HCT116 (cell line): ENCODE measurements around the gene ATXN1. TPM values are rescaled to one million over a fixed set of nuclear protein-coding genes. Genes with fewer than 3 reads are reported as not detected.

Experiments
- ATAC-seq: fragments of 200-7000 bp; cut with Tn5 transposase; 2 replicates; pipeline ENCODE4 v1.9.1; 2020; ENCODE audit warnings: mild to moderate bottlenecking, moderate library complexity
- BruUV-seq: library from RNA; stranded (reverse); fragments of 400-500 nt; replicated peaks from 2 replicates; lab custom pipeline; 2021; lab: Mats Ljungman, UMichigan
- CTCF ChIA-PET: fragments of 300-600 bp; sonication (Branson Sonifier 250); formaldehyde crosslinking; loops from one replicate; lab custom pipeline; 2021; ENCODE audit warnings: antibody characterized with exemption; lab: Charles Lee
- POLR2A ChIA-PET: fragments of 300-600, 350-600 bp; sonication (Branson Sonifier 250); formaldehyde crosslinking; loops from one replicate; lab custom pipeline; 2021; ENCODE audit warnings: antibody characterized with exemption; lab: Charles Lee
- RAD21 ChIA-PET, 2 experiments: fragments of 300-600 bp; sonication (Branson Sonifier 250); formaldehyde crosslinking; loops; one replicate each; lab custom pipeline; 2023; ENCODE audit warnings: low total read pairs in 2 of 2; ENCODE audit not compliant: uncharacterized antibody in 2 of 2, unreplicated experiment in 2 of 2, low non-redundant PET in 1 of 2; lab: Charles Lee
- DNase-seq: peaks from one replicate; pipeline ENCODE4 v3.0.0-alpha.2; 2010; ENCODE audit warnings: low read depth, low spot score
- H2AFZ ChIP-seq: fragments of 200-600 bp; shearing (Covaris generic), sonication (generic); 2 replicates; pipeline ENCODE4 v1.6.1; 2017; ENCODE audit warnings: low read depth, mixed run types, mixed read lengths, antibody characterized with exemption, low read length; ENCODE audit not compliant: poor library complexity, severe bottlenecking
- H3K27ac ChIP-seq: 2 replicates; pipeline ENCODE4 v1.5.1; 2012; ENCODE audit warnings: low read depth, low read length
- H3K27me3 ChIP-seq: fragments of 200-600 bp; sonication (generic); 2 replicates; pipeline ENCODE4 v1.6.1; 2016; ENCODE audit warnings: mixed run types, low read length, mixed read lengths; ENCODE audit not compliant: insufficient read depth
- H3K36me3 ChIP-seq, 2 experiments: fragments of 200-500 bp in 1 of 2; fragments of 200-600 bp in 1 of 2; sonication (Bioruptor generic) in 1 of 2; sonication (generic) in 1 of 2; 2 replicates each; pipeline versions ENCODE4 v1.5.1 to v1.6.1; 2014 to 2016; ENCODE audit warnings: low read length in 2 of 2, inconsistent platforms in 1 of 2, mixed read lengths in 1 of 2, mixed run types in 1 of 2; ENCODE audit not compliant: insufficient read depth in 2 of 2, control insufficient read depth in 1 of 2
- H3K4me1 ChIP-seq, 2 experiments: fragments of 200-600 bp in 1 of 2; sonication (generic) in 1 of 2; 2 replicates each; pipeline versions ENCODE4 v1.5.1 to v1.6.1; 2012 to 2017; ENCODE audit warnings: low read length in 2 of 2, inconsistent platforms in 1 of 2, mild to moderate bottlenecking in 1 of 2, mixed read lengths in 1 of 2, mixed run types in 1 of 2, moderate library complexity in 1 of 2; ENCODE audit not compliant: insufficient read depth in 2 of 2, control insufficient read depth in 1 of 2
- H3K4me2 ChIP-seq: fragments of 200-600 bp; sonication (generic); 2 replicates; pipeline ENCODE4 v1.6.1; 2017; ENCODE audit warnings: mixed run types, low read length, mixed read lengths
- H3K4me3 ChIP-seq, 2 experiments: fragments of 200-600 bp in 1 of 2; sonication (generic) in 1 of 2; replicated peaks in 1 of 2; 2 replicates each; pipeline ENCODE4 v1.5.1; 2011 to 2016; ENCODE audit warnings: low read length in 2 of 2, control low read depth in 1 of 2, low read depth in 1 of 2, mild to moderate bottlenecking in 1 of 2, mixed read lengths in 1 of 2, mixed run types in 1 of 2
- H3K79me2 ChIP-seq: fragments of 200-600 bp; sonication (generic); 2 replicates; pipeline ENCODE4 v1.6.1; 2017; ENCODE audit warnings: mild to moderate bottlenecking, mixed run types, low read length, moderate library complexity, mixed read lengths; ENCODE audit not compliant: insufficient read depth
- H3K9ac ChIP-seq: fragments of 200-600 bp; sonication (generic); 2 replicates; pipeline ENCODE4 v1.6.1; 2016; ENCODE audit warnings: low read length, mixed read lengths
- H3K9me2 ChIP-seq: fragments of 200-600 bp; sonication (generic), shearing (Covaris generic); 2 replicates; pipeline ENCODE4 v1.6.1; 2017; ENCODE audit warnings: mixed run types, mild to moderate bottlenecking, moderate library complexity; ENCODE audit not compliant: insufficient read depth
- H3K9me3 ChIP-seq, 2 experiments: fragments of 200-500 bp in 1 of 2; fragments of 200-600 bp in 1 of 2; sonication (Bioruptor generic) in 1 of 2; sonication (generic) in 1 of 2; 2 replicates each; pipeline ENCODE4 v1.6.1; 2014 to 2017; ENCODE audit warnings: low read length in 2 of 2, mixed read lengths in 2 of 2, inconsistent platforms in 1 of 2, low read depth in 1 of 2, mild to moderate bottlenecking in 1 of 2, mixed run types in 1 of 2, moderate library complexity in 1 of 2; ENCODE audit not compliant: control insufficient read depth in 1 of 2, insufficient read depth in 1 of 2
- H4K20me1 ChIP-seq: fragments of 200-600 bp; sonication (generic), shearing (Covaris generic); 2 replicates; pipeline ENCODE4 v1.6.1; 2017; ENCODE audit warnings: mixed run types, mild to moderate bottlenecking, moderate library complexity; ENCODE audit not compliant: insufficient read depth
- EGR1 ChIP-seq: IDR thresholded peaks from 2 replicates; pipeline ENCODE4 v1.6.1; 2012; ENCODE audit warnings: low read depth
- ELF1 ChIP-seq: IDR thresholded peaks from 2 replicates; pipeline ENCODE4 v1.6.1; 2012; ENCODE audit warnings: low read depth, borderline replicate concordance
- EZH2 ChIP-seq: fragments of 200-600 bp; sonication (generic); IDR thresholded peaks from 2 replicates; pipeline ENCODE4 v1.6.1; 2017; ENCODE audit warnings: antibody characterized with exemption, mixed run types
- EZH2phosphoT487 ChIP-seq: fragments of 200-600 bp; IDR thresholded peaks from 2 replicates; pipeline ENCODE4 v1.6.1; 2018; ENCODE audit warnings: antibody characterized with exemption, borderline replicate concordance
- FOSL1 ChIP-seq: IDR thresholded peaks from 2 replicates; pipeline ENCODE4 v1.6.1; 2012; ENCODE audit warnings: low read depth
- JUND ChIP-seq: IDR thresholded peaks from 2 replicates; pipeline ENCODE4 v1.6.1; 2012
- POLR2A ChIP-seq: IDR thresholded peaks from 2 replicates; pipeline ENCODE4 v1.7.0; 2011; ENCODE audit warnings: borderline replicate concordance; ENCODE audit not compliant: insufficient read depth, insufficient read length; ENCODE audit errors: extremely low read depth
- RAD21 ChIP-seq: IDR thresholded peaks from 2 replicates; pipeline ENCODE4 v1.6.1; 2012; ENCODE audit warnings: low read depth, mild to moderate bottlenecking
- SIN3A ChIP-seq: IDR thresholded peaks from 2 replicates; pipeline ENCODE4 v1.6.1; 2012; ENCODE audit warnings: low read depth
- SRF ChIP-seq: IDR thresholded peaks from 2 replicates; pipeline ENCODE4 v1.6.1; 2012; ENCODE audit warnings: low read depth
- TCF7L2 ChIP-seq: IDR thresholded peaks from 2 replicates; pipeline ENCODE4 v1.7.0; 2011; ENCODE audit warnings: borderline replicate concordance, inconsistent platforms; ENCODE audit not compliant: insufficient read depth, insufficient read length; ENCODE audit errors: extremely low read depth
- YY1 ChIP-seq: IDR thresholded peaks from 2 replicates; pipeline ENCODE4 v1.6.1; 2011; ENCODE audit warnings: low read length, low read depth, moderate library complexity, mild to moderate bottlenecking; ENCODE audit not compliant: insufficient replicate concordance; ENCODE audit errors: extremely low read depth
- ZFX ChIP-seq: fragments of 450-650 bp; IDR thresholded peaks from 2 replicates; pipeline ENCODE4 v1.6.1; 2017
- ZNF274 ChIP-seq: fragments of 200-500 bp; sonication (Bioruptor generic); IDR thresholded peaks from 2 replicates; pipeline ENCODE4 v1.6.1; 2014; ENCODE audit warnings: mild to moderate bottlenecking, low read depth, low read length, inconsistent platforms
- intact Hi-C: fragments of 100-400 bp; cut with micrococcal nuclease; formaldehyde crosslinking; loops from 2 replicates; pipeline ENCODE4 v1.10.0; 2022
- total RNA-seq: library from RNA; stranded (reverse); gene quantifications from one replicate; pipeline ENCODE4 v1.2.1, GENCODE V29; 2021; ENCODE audit not compliant: unreplicated experiment
- TF ChIP-seq, protein P1 (sequence below), 3 experiments: fragments of 200-600 bp in 1 of 3; sonication (generic) in 1 of 3; IDR thresholded peaks in 2 of 3; conservative IDR thresholded peaks in 1 of 3; 2 replicates each; pipeline ENCODE4 v1.5.1; 2012 to 2017; ENCODE audit warnings: low read depth in 2 of 3, low read length in 2 of 3, antibody characterized with exemption in 1 of 3, borderline replicate concordance in 1 of 3, control low read depth in 1 of 3, mild to moderate bottlenecking in 1 of 3, mixed read lengths in 1 of 3, mixed run types in 1 of 3, moderate library complexity in 1 of 3; ENCODE audit not compliant: insufficient read depth in 1 of 3
- TF ChIP-seq, protein P2 (sequence below): IDR thresholded peaks from 2 replicates; pipeline ENCODE4 v1.6.1; 2011; ENCODE audit warnings: mild to moderate bottlenecking, low read length, moderate library complexity; ENCODE audit not compliant: insufficient replicate concordance; ENCODE audit errors: extremely low read depth
- TF ChIP-seq, protein P3 (sequence below): IDR thresholded peaks from 2 replicates; pipeline ENCODE4 v1.6.1; 2012
- TF ChIP-seq, protein P4 (sequence below): IDR thresholded peaks from 2 replicates; pipeline ENCODE4 v1.6.1; 2012

ATXN1 gene
- total RNA-seq, 1 experiment from 2014 or later, result 21.0 TPM

DNA sequence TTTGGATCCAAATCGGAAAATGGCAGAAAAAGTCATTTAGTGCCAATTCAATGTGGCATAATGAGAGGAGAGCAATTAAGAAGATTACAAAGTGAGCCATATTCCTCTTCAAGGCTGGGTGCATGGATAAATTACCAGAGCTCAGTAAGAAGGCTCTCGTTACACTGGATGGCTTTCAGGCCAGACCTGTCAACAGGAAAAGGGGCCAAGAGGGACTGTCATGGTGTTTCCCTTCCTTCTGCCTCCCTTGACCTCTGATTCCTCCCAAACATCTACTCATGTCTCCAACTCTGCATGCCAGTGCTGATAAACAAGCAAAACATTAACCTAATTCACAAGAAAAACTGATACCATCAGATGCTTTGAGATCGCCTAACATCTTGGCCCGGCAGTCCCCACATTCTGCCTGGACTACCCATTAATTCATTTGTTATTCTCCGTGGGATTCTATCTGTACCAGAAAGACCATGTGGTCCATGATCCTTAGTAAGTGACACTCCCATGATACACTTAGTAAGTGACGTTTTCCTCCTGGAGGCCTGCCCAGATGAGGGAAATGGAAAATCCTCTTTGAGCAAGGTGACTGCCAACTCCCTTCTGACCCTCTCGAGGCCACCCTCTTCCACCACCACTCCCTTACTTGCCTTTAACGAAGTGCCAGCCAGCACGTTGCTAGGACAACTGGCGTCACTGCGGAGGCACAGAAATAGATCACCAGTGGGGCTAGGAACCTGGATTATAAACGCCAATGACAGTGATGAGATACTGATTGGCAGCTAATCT is 283.7 kb downstream of the ATXN1 start:
- H3K27me3 ChIP-seq, result no peaks in the 10 kb centered on the region
- H3K27ac ChIP-seq, result no peak overlapping the region
- ATAC-seq (no peak), DNase-seq (no peak)
- RAD21 ChIA-PET, result no interaction called here
- TF ChIP-seq, protein P1, sequence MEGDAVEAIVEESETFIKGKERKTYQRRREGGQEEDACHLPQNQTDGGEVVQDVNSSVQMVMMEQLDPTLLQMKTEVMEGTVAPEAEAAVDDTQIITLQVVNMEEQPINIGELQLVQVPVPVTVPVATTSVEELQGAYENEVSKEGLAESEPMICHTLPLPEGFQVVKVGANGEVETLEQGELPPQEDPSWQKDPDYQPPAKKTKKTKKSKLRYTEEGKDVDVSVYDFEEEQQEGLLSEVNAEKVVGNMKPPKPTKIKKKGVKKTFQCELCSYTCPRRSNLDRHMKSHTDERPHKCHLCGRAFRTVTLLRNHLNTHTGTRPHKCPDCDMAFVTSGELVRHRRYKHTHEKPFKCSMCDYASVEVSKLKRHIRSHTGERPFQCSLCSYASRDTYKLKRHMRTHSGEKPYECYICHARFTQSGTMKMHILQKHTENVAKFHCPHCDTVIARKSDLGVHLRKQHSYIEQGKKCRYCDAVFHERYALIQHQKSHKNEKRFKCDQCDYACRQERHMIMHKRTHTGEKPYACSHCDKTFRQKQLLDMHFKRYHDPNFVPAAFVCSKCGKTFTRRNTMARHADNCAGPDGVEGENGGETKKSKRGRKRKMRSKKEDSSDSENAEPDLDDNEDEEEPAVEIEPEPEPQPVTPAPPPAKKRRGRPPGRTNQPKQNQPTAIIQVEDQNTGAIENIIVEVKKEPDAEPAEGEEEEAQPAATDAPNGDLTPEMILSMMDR (IDR thresholded peaks at IDR 0.05 in 2 of 3, conservative IDR thresholded peaks at IDR 0.05 in 1 of 3; ENCODE audit: borderline replicate concordance in 1 of 3, insufficient read depth in 1 of 3, low read depth in 2 of 3, low read length in 2 of 3), result no peak
- TF ChIP-seq, protein P2, sequence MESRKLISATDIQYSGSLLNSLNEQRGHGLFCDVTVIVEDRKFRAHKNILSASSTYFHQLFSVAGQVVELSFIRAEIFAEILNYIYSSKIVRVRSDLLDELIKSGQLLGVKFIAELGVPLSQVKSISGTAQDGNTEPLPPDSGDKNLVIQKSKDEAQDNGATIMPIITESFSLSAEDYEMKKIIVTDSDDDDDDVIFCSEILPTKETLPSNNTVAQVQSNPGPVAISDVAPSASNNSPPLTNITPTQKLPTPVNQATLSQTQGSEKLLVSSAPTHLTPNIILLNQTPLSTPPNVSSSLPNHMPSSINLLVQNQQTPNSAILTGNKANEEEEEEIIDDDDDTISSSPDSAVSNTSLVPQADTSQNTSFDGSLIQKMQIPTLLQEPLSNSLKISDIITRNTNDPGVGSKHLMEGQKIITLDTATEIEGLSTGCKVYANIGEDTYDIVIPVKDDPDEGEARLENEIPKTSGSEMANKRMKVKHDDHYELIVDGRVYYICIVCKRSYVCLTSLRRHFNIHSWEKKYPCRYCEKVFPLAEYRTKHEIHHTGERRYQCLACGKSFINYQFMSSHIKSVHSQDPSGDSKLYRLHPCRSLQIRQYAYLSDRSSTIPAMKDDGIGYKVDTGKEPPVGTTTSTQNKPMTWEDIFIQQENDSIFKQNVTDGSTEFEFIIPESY, result no peak
- no peak for TF ChIP-seq SRF
- TF ChIP-seq, protein P3, sequence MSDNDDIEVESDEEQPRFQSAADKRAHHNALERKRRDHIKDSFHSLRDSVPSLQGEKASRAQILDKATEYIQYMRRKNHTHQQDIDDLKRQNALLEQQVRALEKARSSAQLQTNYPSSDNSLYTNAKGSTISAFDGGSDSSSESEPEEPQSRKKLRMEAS, result no peak
- no peak for TF ChIP-seq EZH2phosphoT487
- TF ChIP-seq ZNF274, result no peak
- no peak for TF ChIP-seq EGR1
- no peak for TF ChIP-seq ZFX
- TF ChIP-seq JUND, result no peak
- no peak for TF ChIP-seq POLR2A
- TF ChIP-seq RAD21, result no peak
- no peak for TF ChIP-seq FOSL1
- TF ChIP-seq, protein P4, sequence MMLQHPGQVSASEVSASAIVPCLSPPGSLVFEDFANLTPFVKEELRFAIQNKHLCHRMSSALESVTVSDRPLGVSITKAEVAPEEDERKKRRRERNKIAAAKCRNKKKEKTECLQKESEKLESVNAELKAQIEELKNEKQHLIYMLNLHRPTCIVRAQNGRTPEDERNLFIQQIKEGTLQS, result no peak
- TF ChIP-seq SIN3A, result no peak
- TF ChIP-seq TCF7L2, result no peak
- no peak for TF ChIP-seq YY1
- TF ChIP-seq EZH2, result no peak
- TF ChIP-seq ELF1, result no peak
- TF ChIP-seq, all 23 proteins: peak for 0
- no peaks in the 10 kb centered on the region; a peak in 1 of 4 replicates for H3K9me3 ChIP-seq
- H3K36me3 ChIP-seq, result no peaks in the 10 kb centered on the region
- no peak overlapping the region for H3K9ac ChIP-seq
- H3K79me2 ChIP-seq, result no peaks in the 10 kb centered on the region
- no peak overlapping the region for H2AFZ ChIP-seq
- no TSS peak for BruUV-seq
- CTCF ChIA-PET, result no interaction called here
- no peak overlapping the region for H3K4me2 ChIP-seq
- H4K20me1 ChIP-seq, result no peaks in the 10 kb centered on the region
- H3K4me3 ChIP-seq, result no peak overlapping the region
- H3K4me1 ChIP-seq, result no peaks in the 10 kb centered on the region
- intact Hi-C loops, result no loop called here
- H3K9me2 ChIP-seq, result no peaks in the 10 kb centered on the region
- POLR2A ChIA-PET, result no interaction called here
